K562 (cell line): Measurements from ENCODE around the gene ERVK3-1. TPM values are rescaled to one million over a fixed set of nuclear protein-coding genes. Genes with fewer than 3 reads are reported as not detected.

Experiments
- BACH1 ChIP-seq: fragments of 200-800 bp; sonication (Bioruptor generic); IDR thresholded peaks from 2 replicates; pipeline ENCODE4 v1.6.1; 2016; ENCODE audit warnings: missing genetic modification characterization, missing compliant biosample characterization
- C11orf30 ChIP-seq: fragments of 450-650 bp; IDR thresholded peaks from 2 replicates; pipeline ENCODE4 v1.6.1; 2016; ENCODE audit warnings: low read depth, mild to moderate bottlenecking
- CBFA2T3 ChIP-seq: fragments of 450-650 bp; IDR thresholded peaks from 2 replicates; pipeline ENCODE4 v1.6.1; 2017
- CXXC5 ChIP-seq: fragments of 250-450 bp; sonication (Bioruptor Pico); IDR thresholded peaks from 2 replicates; pipeline ENCODE4 v1.8.0; 2022; ENCODE audit warnings: inconsistent platforms, mild to moderate bottlenecking, moderate library complexity
- DEAF1 ChIP-seq: fragments of 450-650 bp; formaldehyde crosslinking; IDR thresholded peaks from 2 replicates; pipeline ENCODE4 v1.4.0; 2020; ENCODE audit warnings: mild to moderate bottlenecking, moderate library complexity
- E2F1 ChIP-seq: sonication (generic); formaldehyde crosslinking; IDR thresholded peaks from 2 replicates; pipeline ENCODE4 v1.8.1; 2023; ENCODE audit warnings: mild to moderate bottlenecking, missing genetic modification reagents, moderate library complexity
- EP400 ChIP-seq: fragments of 450-650 bp; IDR thresholded peaks from 2 replicates; pipeline ENCODE4 v1.6.1; 2017; ENCODE audit warnings: antibody characterized with exemption, mild to moderate bottlenecking, moderate library complexity
- GATAD2A ChIP-seq: fragments of 450-650 bp; IDR thresholded peaks from 2 replicates; pipeline ENCODE4 v1.6.1; 2017
- GATAD2B ChIP-seq: fragments of 450-650 bp; IDR thresholded peaks from 2 replicates; pipeline ENCODE4 v1.6.1; 2017; ENCODE audit warnings: mild to moderate bottlenecking, borderline replicate concordance
- GMEB1 ChIP-seq: fragments of 250-450 bp; sonication (Bioruptor Pico); IDR thresholded peaks from 2 replicates; pipeline ENCODE4 v1.4.0; 2020; ENCODE audit warnings: mild to moderate bottlenecking
- HOMEZ ChIP-seq: fragments of 250-450 bp; sonication (Bioruptor Pico); IDR thresholded peaks from 2 replicates; pipeline ENCODE4 v1.4.0; 2020; ENCODE audit warnings: mild to moderate bottlenecking, moderate library complexity
- ILF3 ChIP-seq: fragments of 450-650 bp; IDR thresholded peaks from 2 replicates; pipeline ENCODE4 v1.6.1; 2018; ENCODE audit warnings: antibody characterized with exemption, mild to moderate bottlenecking, moderate library complexity, borderline replicate concordance
- KDM1A ChIP-seq, 2 experiments: fragments of 450-650 bp; IDR thresholded peaks; 2 replicates each; pipeline ENCODE4 v1.6.1; 2016; ENCODE audit warnings: mild to moderate bottlenecking in 2 of 2
- MECOM ChIP-seq: fragments of 250-450 bp; sonication (Bioruptor Pico); IDR thresholded peaks from 2 replicates; pipeline ENCODE4 v1.8.0; 2022; ENCODE audit warnings: inconsistent platforms
- MEF2D ChIP-seq: conservative IDR thresholded peaks from 2 replicates; pipeline ENCODE4 v1.6.1; 2016; ENCODE audit warnings: low read depth, missing genetic modification characterization, missing compliant biosample characterization
- MXI1 ChIP-seq: IDR thresholded peaks from 2 replicates; pipeline ENCODE4 v1.6.1; 2011; ENCODE audit warnings: low read depth, mild to moderate bottlenecking, improper control_type of control experiment, low read length
- PML ChIP-seq: IDR thresholded peaks from 2 replicates; pipeline ENCODE4 v1.6.1; 2012; ENCODE audit warnings: low read length, inconsistent platforms
- RNF219 ChIP-seq: fragments of 250-450 bp; sonication (Bioruptor Pico); IDR thresholded peaks from 2 replicates; pipeline ENCODE4 v1.5.0; 2022; ENCODE audit warnings: mild to moderate bottlenecking
- ZFPM2 ChIP-seq: fragments of 250-450 bp; sonication (Bioruptor Pico); IDR thresholded peaks from 2 replicates; pipeline ENCODE4 v1.5.1; 2022; ENCODE audit warnings: mild to moderate bottlenecking
- ZKSCAN3 ChIP-seq: fragments of 250-450 bp; sonication (Bioruptor Pico); IDR thresholded peaks from 2 replicates; pipeline ENCODE4 v1.4.0; 2020
- ZNF668 ChIP-seq: fragments of 250-450 bp; sonication (Bioruptor Pico); IDR thresholded peaks from 2 replicates; pipeline ENCODE4 v1.8.0; 2022; ENCODE audit warnings: mild to moderate bottlenecking, inconsistent platforms
- ZSCAN29 ChIP-seq: fragments of 450-650 bp; IDR thresholded peaks from 2 replicates; pipeline ENCODE4 v1.6.1; 2017
- polyA plus RNA-seq, 8 experiments: library from polyadenylated mRNA; depleted of rRNA in 4 of 8; stranded (reverse) in 5 of 8; unstranded in 3 of 8; fragments of >200 nt; fragmentation: Nextera tagmentation in 2 of 8; fragmentation: Illumina TruSeq in 1 of 8; extraction: Ambion mirVana in 2 of 8; extraction: Trizol in 1 of 8; gene quantifications; 2 replicates each; pipeline versions ENCODE4 v1.2.1 to v1.2.3, GENCODE V29; 2011 to 2014; ENCODE audit warnings: inconsistent platforms in 1 of 8, missing spikeins in 1 of 8
- total RNA-seq, 7 experiments: library from RNA; depleted of rRNA in 6 of 7; stranded (reverse); fragments of >200 nt in 6 of 7; fragmentation: Illumina TruSeq in 2 of 7; extraction: Trizol in 2 of 7; gene quantifications; 2 replicates each; pipeline versions ENCODE4 v1.2.1 to v1.2.3, GENCODE V29; 2011 to 2021; ENCODE audit warnings: low replicate concordance in 1 of 7

The ERVK3-1 gene
- total and polyA plus RNA-seq, 9 of the 15 experiments (the other 6 are each of a cell fraction or from before 2014, with no cell fraction given), result 87.6 to 299 (median 119) TPM

- TF ChIP-seq MECOM (0 out of 2 replicates have a peak, but pooled peaks have one; percentile 35), GATAD2A (no peak), PML (no peak; the same call in 1 of the 2 replicates), MEF2D (tag) (peak; percentile 37; the same call in 1 of the 2 replicates), DEAF1 (CRISPR knock-in tag) (no peak), ILF3 (no peak), CBFA2T3 (no peak), ZSCAN29 (no peak), GMEB1 (no peak), KDM1A (IDR thresholded peaks at IDR 0.05) (no peak), ZKSCAN3 (no peak), GATAD2B (no peak), ZFPM2 (CRISPR knock-in tag) (no peak), HOMEZ (no peak), E2F1 (CRISPR knock-in tag) (no peak), RNF219 (CRISPR knock-in tag) (no peak), BACH1 (tag) (0 out of 2 replicates have a peak, but pooled peaks have one; percentile 8), EP400 (no peak), MXI1 (no peak), ZNF668 (CRISPR knock-in tag) (peak; percentile 65; the same call in 1 of the 2 replicates), C11orf30 (no peak), CXXC5 (CRISPR knock-in tag) (peak; percentile 6; the same call in 1 of the 2 replicates)
Observed at GRCh38 chr19:58277748-58278540, 27.2 kb upstream of the ERVK3-1 start (continued).
